Medulla oblongata (tissue), 1 donor: ENCODE results near the gene PREPL.
"Not testable (repeated sequence)": the region's sequence is repeated elsewhere in the genome, so short reads cannot be mapped to it uniquely, and the experiment has no call there.

Source experiments
- DNase-seq: peaks from one replicate; pipeline ENCODE4 v3.0.0-alpha.2; 2015; ENCODE audit errors: extremely low spot score

PREPL gene

GRCh38 chr2:44348400-44348799 is 12.9 kb downstream of the PREPL start:
- DNase-seq: no peak

GRCh38 chr2:44347526-44347925 is 13.8 kb downstream of the PREPL start:
- DNase-seq: no peak

- peak; percentile 20 for DNase-seq
Measured at GRCh38 chr2:44342854-44343253, 18.4 kb downstream of the PREPL start.

- no peak for DNase-seq
Measured at GRCh38 chr2:44335806-44336538, 25.3 kb downstream of the PREPL start.

GRCh38 chr2:44333994-44334393 is 27.3 kb downstream of the PREPL start:
- DNase-seq: no peak

GRCh38 chr2:44330801-44331200 is 30.5 kb downstream of the PREPL start:
- no peak for DNase-seq

- DNase-seq: no peak
Measured at GRCh38 chr2:44329343-44329742, 32.0 kb downstream of the PREPL start.

- DNase-seq: no peak
Measured at GRCh38 chr2:44328750-44329149, 32.5 kb downstream of the PREPL start.

- no peak for DNase-seq
Measured at GRCh38 chr2:44326548-44327264, 34.6 kb downstream of the PREPL start.

- DNase-seq: no peak
Measured at GRCh38 chr2:44325897-44326296, 35.4 kb downstream of the PREPL start.

- DNase-seq: no peak
Measured at GRCh38 chr2:44324971-44325426, 36.3 kb downstream of the PREPL start.

GRCh38 chr2:44321360-44321759 is 39.9 kb downstream of the PREPL start:
- no peak for DNase-seq

- DNase-seq: no peak
Measured at GRCh38 chr2:44320832-44321231, 40.5 kb downstream of the PREPL start.

GRCh38 chr2:44315945-44316344 is 45.3 kb downstream of the PREPL start:
- no peak for DNase-seq

GRCh38 chr2:44314362-44314761 is 46.9 kb downstream of the PREPL start:
- no peak for DNase-seq

GRCh38 chr2:44310287-44310686 is 51.0 kb downstream of the PREPL start:
- DNase-seq: no peak

- no peak for DNase-seq
Measured at GRCh38 chr2:44305882-44306281, 55.4 kb downstream of the PREPL start.

- no peak for DNase-seq
Measured at GRCh38 chr2:44304258-44304657, 57.0 kb downstream of the PREPL start.

GRCh38 chr2:44303766-44304165 is 57.5 kb downstream of the PREPL start:
- not testable (repeated sequence) for DNase-seq

GRCh38 chr2:44301111-44301510 is 60.2 kb downstream of the PREPL start:
- no peak for DNase-seq

- no peak for DNase-seq
Measured at GRCh38 chr2:44299635-44300034, 61.7 kb downstream of the PREPL start.

GRCh38 chr2:44297431-44297830 is 63.9 kb downstream of the PREPL start:
- no peak for DNase-seq

GRCh38 chr2:44296653-44297052 is 64.6 kb downstream of the PREPL start:
- DNase-seq: no peak
